Muscle of arm (tissue), 12 donors: ENCODE measurements around the gene PFDN1. TPM values are rescaled to one million over a fixed set of nuclear protein-coding genes. Genes with fewer than 3 reads are reported as not detected.

Experiments
- DNase-seq: peaks from one replicate; pipeline ENCODE4 v3.0.0-alpha.2; 2013
- polyA plus RNA-seq, 12 donors: library from polyadenylated mRNA; unstranded; fragments of 120-200 nt; gene quantifications; one replicate each; pipeline ENCODE4 v1.2.1, GENCODE V29; 2013; ENCODE audit not compliant: insufficient read length in 12 of 12

The PFDN1 gene
- polyA plus RNA-seq, 12 donors = 65.4 to 93.6 (median 73.7) TPM; not detected in 1

GRCh38 chr5:140303966-140304365 is 1.1 kb upstream of the PFDN1 start:
- DNase-seq = no peak

GRCh38 chr5:140301136-140301535 is 1.8 kb downstream of the PFDN1 start:
- DNase-seq = no peak

GRCh38 chr5:140299056-140299455 is 3.8 kb downstream of the PFDN1 start:
- no peak for DNase-seq

DNA sequence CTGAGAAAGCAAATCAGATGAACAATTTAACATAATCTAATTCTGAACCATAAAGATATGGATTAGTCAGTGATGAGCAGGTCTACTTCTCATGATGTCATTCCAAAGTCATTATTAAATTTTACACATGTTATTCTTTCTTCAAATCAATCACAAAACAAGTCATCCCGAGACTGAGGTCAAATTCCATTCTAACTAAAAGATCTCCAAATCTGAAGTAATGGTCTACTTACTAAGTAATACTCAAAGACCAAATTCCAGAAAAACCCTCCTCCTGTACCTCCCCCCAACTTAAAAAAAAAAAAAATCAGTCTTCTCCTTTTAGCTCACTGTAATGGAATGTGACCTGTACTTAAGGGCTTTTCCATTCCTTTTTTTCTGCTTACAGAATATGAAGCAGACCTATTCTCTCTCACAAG is 4.7 kb downstream of the PFDN1 start:
- no peak for DNase-seq

- no peak for DNase-seq
Measured at GRCh38 chr5:140297283-140297682, 5.6 kb downstream of the PFDN1 start.

GRCh38 chr5:140296289-140296688 is 6.6 kb downstream of the PFDN1 start:
- no peak for DNase-seq

DNA sequence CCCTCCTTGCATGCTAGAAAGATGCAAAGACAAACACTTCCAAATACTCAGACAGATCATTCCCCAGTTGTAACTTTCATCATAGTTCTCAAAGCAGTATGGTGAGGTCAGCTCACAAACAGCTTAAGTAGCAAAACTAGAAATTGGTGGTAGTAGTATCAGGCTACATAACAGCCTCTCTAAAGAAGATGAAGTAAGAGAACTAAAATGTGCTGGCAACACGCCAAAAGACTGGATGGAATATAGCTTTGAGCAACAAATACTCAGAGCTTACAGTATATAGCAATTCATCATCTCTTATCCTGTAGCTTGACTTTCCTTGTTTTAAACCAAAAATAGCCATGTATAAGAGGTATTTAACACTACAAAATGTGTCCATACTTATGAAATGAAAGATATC is 7.5 kb downstream of the PFDN1 start:
- DNase-seq = peak; percentile 73

GRCh38 chr5:140294753-140295152 is 8.1 kb downstream of the PFDN1 start:
- DNase-seq = no peak

GRCh38 chr5:140293849-140294100 is 9.1 kb downstream of the PFDN1 start:
- no peak for DNase-seq

GRCh38 chr5:140293091-140293848 is 9.6 kb downstream of the PFDN1 start:
- DNase-seq = no peak

GRCh38 chr5:140292212-140293036 is 10.5 kb downstream of the PFDN1 start:
- DNase-seq = no peak

GRCh38 chr5:140287801-140288521 is 14.9 kb downstream of the PFDN1 start:
- no peak for DNase-seq

GRCh38 chr5:140286424-140286823 is 16.5 kb downstream of the PFDN1 start:
- no peak for DNase-seq

- DNase-seq = no peak
Measured at GRCh38 chr5:140284013-140284412, 18.9 kb downstream of the PFDN1 start.

- DNase-seq = no peak
Measured at GRCh38 chr5:140282266-140282665, 20.6 kb downstream of the PFDN1 start.

GRCh38 chr5:140275837-140276236 is 27.1 kb downstream of the PFDN1 start:
- no peak for DNase-seq

- no peak for DNase-seq
Measured at GRCh38 chr5:140273401-140273877, 29.5 kb downstream of the PFDN1 start.

- no peak for DNase-seq
Measured at GRCh38 chr5:140270008-140270407, 32.9 kb downstream of the PFDN1 start.

DNA sequence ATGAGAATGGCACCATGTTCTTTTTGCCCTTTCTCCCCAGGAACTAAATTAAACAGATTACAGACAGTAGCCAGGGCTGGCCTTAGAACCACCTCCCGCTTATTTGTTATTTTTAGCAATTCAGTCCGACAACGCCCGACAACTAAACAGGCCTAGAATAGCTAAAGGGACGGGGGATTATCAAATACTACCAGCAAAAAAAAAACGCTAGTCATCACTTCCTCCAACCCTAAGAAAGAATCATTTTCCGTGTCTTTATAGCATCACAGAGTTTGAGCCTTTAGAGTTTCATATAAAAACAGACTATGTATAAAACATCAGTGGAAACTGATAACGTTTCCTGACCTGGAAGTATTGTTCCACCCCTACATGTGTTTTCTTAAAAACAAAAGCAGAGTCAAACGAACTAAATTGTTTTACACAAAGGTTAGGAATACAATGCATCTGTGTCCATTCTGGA is 35.3 kb downstream of the PFDN1 start:
- DNase-seq = no peak

DNA sequence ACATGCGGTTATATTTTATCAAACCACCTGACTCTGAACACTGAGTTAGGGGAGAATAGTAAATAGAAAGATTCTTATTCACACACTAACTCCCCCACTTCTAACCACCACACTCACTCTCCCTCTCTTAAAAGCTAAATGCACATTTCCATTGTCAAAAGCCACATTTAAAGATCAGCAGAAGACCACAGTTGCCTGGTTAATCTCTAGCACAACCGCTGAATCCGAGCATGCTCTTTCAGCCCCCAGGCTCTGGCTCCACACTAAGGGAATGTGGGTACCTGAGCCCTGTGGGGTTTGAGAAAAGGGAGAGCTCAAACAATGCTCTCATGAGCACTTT is 35.7 kb downstream of the PFDN1 start:
- no peak for DNase-seq

- no peak for DNase-seq
Measured at GRCh38 chr5:140266471-140267200, 36.3 kb downstream of the PFDN1 start.

DNA sequence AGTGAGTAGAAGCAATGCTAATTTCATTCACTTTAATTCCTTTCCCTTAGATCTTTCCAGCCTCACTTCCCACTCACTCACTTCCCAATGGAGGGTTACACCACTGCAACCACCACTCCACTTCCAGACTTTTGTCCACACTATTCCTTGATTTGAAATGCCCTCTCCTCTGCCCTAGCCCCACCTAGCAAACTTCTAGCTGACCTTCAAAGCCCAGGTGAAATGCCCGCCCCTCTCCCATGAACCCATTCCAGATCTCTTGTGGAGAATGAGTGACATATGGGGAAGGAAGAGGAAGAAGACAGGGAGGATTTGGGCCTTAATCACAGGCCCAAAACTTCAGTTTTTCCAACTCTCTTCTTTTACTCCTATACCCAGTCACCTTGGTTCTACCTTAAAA is 37.1 kb downstream of the PFDN1 start:
- no peak for DNase-seq
